Measurements from ENCODE around the gene NAV2. TPM values are rescaled to one million over a fixed set of nuclear protein-coding genes. Genes with fewer than 3 reads are reported as not detected.
A peak's percentile ranks its signal among the peaks of the same experiment; 100 is the strongest.

The NAV2 gene
- total RNA-seq, 4 donors from 2014 or later: 9.6 to 40.0 (median 23.1) TPM

DNA sequence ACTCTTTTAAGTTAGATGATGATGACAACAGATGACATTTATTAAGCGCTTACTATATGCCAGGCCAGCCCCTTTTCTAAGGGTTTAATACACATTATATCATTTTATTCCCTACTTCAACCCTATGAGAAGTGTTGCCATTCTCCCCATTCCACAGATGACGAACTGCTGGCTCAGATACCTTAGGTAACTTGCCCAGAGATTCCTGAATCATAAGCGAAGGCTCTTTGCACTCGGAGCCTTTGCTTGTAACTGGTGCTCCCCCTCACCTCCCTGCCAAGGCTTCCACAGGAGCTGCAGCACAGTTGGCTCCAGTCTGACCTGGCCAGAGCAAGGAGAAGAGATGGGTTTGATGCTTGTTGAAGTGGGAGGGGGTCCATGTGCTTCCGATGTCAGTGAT, 404.7 kb downstream of the NAV2 start:
- TF ChIP-seq POLR2AphosphoS5 (IDR thresholded peaks at IDR 0.05) (no peak), POLR2A (IDR thresholded peaks at IDR 0.05) (no peak), EP300 (IDR thresholded peaks at IDR 0.05; ENCODE audit: low read depth) (no peak)
- TF ChIP-seq, protein P1, sequence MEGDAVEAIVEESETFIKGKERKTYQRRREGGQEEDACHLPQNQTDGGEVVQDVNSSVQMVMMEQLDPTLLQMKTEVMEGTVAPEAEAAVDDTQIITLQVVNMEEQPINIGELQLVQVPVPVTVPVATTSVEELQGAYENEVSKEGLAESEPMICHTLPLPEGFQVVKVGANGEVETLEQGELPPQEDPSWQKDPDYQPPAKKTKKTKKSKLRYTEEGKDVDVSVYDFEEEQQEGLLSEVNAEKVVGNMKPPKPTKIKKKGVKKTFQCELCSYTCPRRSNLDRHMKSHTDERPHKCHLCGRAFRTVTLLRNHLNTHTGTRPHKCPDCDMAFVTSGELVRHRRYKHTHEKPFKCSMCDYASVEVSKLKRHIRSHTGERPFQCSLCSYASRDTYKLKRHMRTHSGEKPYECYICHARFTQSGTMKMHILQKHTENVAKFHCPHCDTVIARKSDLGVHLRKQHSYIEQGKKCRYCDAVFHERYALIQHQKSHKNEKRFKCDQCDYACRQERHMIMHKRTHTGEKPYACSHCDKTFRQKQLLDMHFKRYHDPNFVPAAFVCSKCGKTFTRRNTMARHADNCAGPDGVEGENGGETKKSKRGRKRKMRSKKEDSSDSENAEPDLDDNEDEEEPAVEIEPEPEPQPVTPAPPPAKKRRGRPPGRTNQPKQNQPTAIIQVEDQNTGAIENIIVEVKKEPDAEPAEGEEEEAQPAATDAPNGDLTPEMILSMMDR (IDR thresholded peaks at IDR 0.05): no peak
- intact Hi-C loops (cut with DNase I; ENCODE audit: low total_unique reads) (no loop called here), in situ Hi-C loops (cut with MboI; ENCODE audit: low pct_ligation_motif_present in 1 of 4, low pct_unique_long_range_greater_than_20kb in 1 of 4, low sequenced_read_pairs in 3 of 4) (loop anchor here in 1 of 4 donors (25.0 kb wide), 1 partner anchor 155 kb away; no protein-coding TSS in a partner anchor)
- peak overlapping the region in 3 of 4 donors; percentile 19 to 54 (median 32) for H3K27ac ChIP-seq
- no peak for DNase-seq
- 48 to 83% methylated on average over 2 to 5 of the region's 5 CpGs for WGBS, 2 donors (ENCODE audit: low coverage in 1 of 2)
- no peak overlapping the region for H3K4me3 ChIP-seq
- H3K36me3 ChIP-seq: peaks cover 0 to 6% (median 0%) of the 10 kb centered on the region in 4 donors
- H3K4me1 ChIP-seq: peaks cover 5 to 10% (median 7%) of the 10 kb centered on the region in 4 donors
- no peaks in the 10 kb centered on the region for H3K9me3 ChIP-seq
- no peaks in the 10 kb centered on the region for H3K27me3 ChIP-seq

DNA sequence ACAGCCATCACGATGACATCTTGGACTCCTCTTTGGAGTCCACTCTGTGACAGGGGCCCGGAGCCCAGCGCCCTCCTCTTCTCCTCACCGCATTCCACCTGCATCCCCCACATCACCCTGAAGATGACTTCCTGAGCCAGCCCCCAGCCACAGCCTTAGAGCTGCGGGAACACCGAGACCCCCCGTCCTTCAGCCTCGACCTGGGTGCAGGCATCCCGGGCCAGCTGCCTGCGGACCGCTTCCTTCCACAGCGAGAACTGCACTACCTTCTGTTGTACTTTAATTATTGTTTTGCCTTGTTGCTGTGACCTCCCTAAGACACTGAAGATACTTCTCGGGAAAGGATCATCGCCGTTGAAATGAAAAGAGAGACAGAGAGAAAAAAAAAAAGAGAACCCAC, 405.6 kb downstream of the NAV2 start:
- TF ChIP-seq EP300 (IDR thresholded peaks at IDR 0.05; ENCODE audit: low read depth) (no peak), POLR2AphosphoS5 (IDR thresholded peaks at IDR 0.05) (no peak), POLR2A (IDR thresholded peaks at IDR 0.05) (no peak)
- TF ChIP-seq, protein P1 (IDR thresholded peaks at IDR 0.05): no peak
- Histone ChIP-seq H3K27ac (no peak overlapping the region), H3K4me3 (no peak overlapping the region), H3K9me3 (no peaks in the 10 kb centered on the region), H3K36me3 (peaks cover 0 to 6% (median 0%) of the 10 kb centered on the region in 4 donors), H3K27me3 (no peaks in the 10 kb centered on the region), H3K4me1 (peaks cover 0 to under 1% (median 0%) of the 10 kb centered on the region in 4 donors)
- intact Hi-C loops (cut with DNase I; ENCODE audit: low total_unique reads): no loop called here
- in situ Hi-C loops (cut with MboI; ENCODE audit: low pct_ligation_motif_present in 1 of 4, low pct_unique_long_range_greater_than_20kb in 1 of 4, low sequenced_read_pairs in 3 of 4): loop anchor here in 1 of 4 donors (25.0 kb wide), 1 partner anchor 156 kb away; no protein-coding TSS in a partner anchor
- no peak for DNase-seq
- 85 to 93% methylated on average over 6 to 15 of the region's 15 CpGs for WGBS, 2 donors (ENCODE audit: low coverage in 1 of 2)

DNA sequence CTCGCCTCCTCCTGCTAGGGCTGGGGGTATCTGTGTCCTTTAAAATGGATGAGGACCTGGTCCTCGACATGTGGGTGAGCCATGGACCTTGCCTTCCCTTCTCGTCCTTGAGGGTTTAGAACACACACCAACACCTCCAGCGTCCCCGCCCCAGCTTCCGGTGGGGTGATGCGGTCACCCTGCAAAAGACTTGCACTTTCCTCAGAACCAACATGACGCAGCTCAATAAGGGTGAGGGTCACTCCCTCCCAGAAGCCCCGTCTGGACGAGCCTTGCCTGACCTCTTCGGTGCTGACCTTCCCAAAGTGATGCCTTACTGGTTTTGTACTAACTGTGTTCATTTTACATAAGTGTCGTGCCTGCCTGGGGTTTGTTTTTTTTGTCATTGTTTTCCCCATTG, 406.7 kb downstream of the NAV2 start:
- peaks cover 0 to 6% (median 0%) of the 10 kb centered on the region in 4 donors for H3K36me3 ChIP-seq
- no peaks in the 10 kb centered on the region for H3K27me3 ChIP-seq
- H3K27ac ChIP-seq: no peak overlapping the region
- H3K4me1 ChIP-seq: no peaks in the 10 kb centered on the region
- DNase-seq: no peak
- WGBS, 2 donors (ENCODE audit: low coverage in 1 of 2): 84 to 86% methylated on average over 11 to 12 of the region's 12 CpGs
- no peak for TF ChIP-seq EP300 (IDR thresholded peaks at IDR 0.05; ENCODE audit: low read depth)
- TF ChIP-seq POLR2AphosphoS5 (IDR thresholded peaks at IDR 0.05): no peak
- TF ChIP-seq, protein P1 (IDR thresholded peaks at IDR 0.05): no peak
- no peak for TF ChIP-seq POLR2A (IDR thresholded peaks at IDR 0.05)
- H3K9me3 ChIP-seq: no peaks in the 10 kb centered on the region
- no peak overlapping the region for H3K4me3 ChIP-seq
- intact Hi-C loops (cut with DNase I; ENCODE audit: low total_unique reads) (no loop called here), in situ Hi-C loops (cut with MboI; ENCODE audit: low pct_ligation_motif_present in 1 of 4, low pct_unique_long_range_greater_than_20kb in 1 of 4, low sequenced_read_pairs in 3 of 4) (loop anchor here in 1 of 4 donors (25.0 kb wide), 1 partner anchor 157 kb away; no protein-coding TSS in a partner anchor)

DNA sequence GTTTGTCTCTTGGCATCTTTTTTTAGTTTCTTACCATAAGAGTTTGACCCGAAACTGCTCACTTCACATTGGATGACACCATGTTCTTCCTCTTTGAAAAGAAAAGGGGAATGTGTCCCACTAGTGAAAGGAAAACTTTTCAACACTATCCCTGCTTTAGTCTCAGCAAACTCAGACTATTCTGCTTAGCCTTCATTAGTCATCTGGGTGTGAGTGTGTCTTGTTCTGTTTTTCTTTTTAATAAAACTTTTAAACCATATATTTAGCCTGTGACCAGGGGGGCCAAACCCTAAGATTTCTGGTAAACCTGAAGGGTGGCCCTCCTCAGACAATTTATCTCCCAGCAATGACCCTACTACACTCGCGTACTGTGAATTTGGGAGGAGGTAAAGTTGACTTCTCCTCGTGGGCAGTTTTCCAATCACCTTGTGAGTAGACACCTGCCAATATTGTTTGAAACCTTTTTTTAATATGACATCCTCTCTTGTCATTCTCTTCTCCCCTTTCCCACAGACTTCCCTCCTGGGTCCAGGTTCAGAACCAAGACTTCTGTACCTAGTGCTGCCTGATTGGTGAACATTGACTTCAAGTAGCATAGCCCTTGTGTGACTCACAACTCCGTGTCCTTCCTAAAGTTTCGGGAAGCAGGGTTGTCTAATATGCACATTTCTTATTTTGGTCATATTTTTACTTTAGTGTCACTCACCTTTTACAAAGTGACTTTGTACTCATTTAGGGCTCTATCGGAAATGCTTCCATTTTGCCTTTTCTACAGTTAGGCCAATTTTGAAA, 407.7 kb downstream of the NAV2 start:
- no peak for TF ChIP-seq POLR2A (IDR thresholded peaks at IDR 0.05)
- no peak for TF ChIP-seq POLR2AphosphoS5 (IDR thresholded peaks at IDR 0.05)
- TF ChIP-seq, protein P1 (IDR thresholded peaks at IDR 0.05): no peak
- TF ChIP-seq EP300 (IDR thresholded peaks at IDR 0.05; ENCODE audit: low read depth): no peak
- H3K36me3 ChIP-seq: peaks cover 0 to 6% (median 0%) of the 10 kb centered on the region in 4 donors
- 87 to 92% methylated on average over 6 to 7 of the region's 7 CpGs for WGBS, 2 donors (ENCODE audit: low coverage in 1 of 2)
- H3K27me3 ChIP-seq: no peaks in the 10 kb centered on the region
- no peaks in the 10 kb centered on the region for H3K4me1 ChIP-seq
- intact Hi-C loops (cut with DNase I; ENCODE audit: low total_unique reads): no loop called here
- no peaks in the 10 kb centered on the region for H3K9me3 ChIP-seq
- in situ Hi-C loops (cut with MboI; ENCODE audit: low pct_ligation_motif_present in 1 of 4, low pct_unique_long_range_greater_than_20kb in 1 of 4, low sequenced_read_pairs in 3 of 4): loop anchor here (10.0 to 25.0 kb wide), 4 partner anchors 156 to 234 kb away; no protein-coding TSS in a partner anchor
- H3K27ac ChIP-seq: no peak overlapping the region
- DNase-seq: no peak
- no peak overlapping the region for H3K4me3 ChIP-seq

Measured in transverse colon (tissue), 4 donors.